CD4-positive, alpha-beta T cell (primary cell): ENCODE data around the gene SF3B4. TPM values are rescaled to one million over a fixed set of nuclear protein-coding genes. Genes with fewer than 3 reads are reported as not detected.

Experiments
- ATAC-seq: fragments of 200-7000 bp; cut with Tn5 transposase; one replicate; pipeline ENCODE4 v1.10.0; 2022; ENCODE audit warnings: mild to moderate bottlenecking; ENCODE audit not compliant: poor library complexity
- CTCF ChIA-PET: fragments of 350-600 bp; sonication (Branson Sonifier 250); formaldehyde crosslinking; loops from one replicate; lab custom pipeline; 2021; ENCODE audit warnings: antibody characterized with exemption, inconsistent platforms; lab: Charles Lee
- POLR2A ChIA-PET: fragments of 350-600 bp; sonication (Branson Sonifier 250); formaldehyde crosslinking; loops from one replicate; lab custom pipeline; 2021; ENCODE audit warnings: antibody characterized with exemption, inconsistent platforms; lab: Charles Lee
- DNase-seq, 14 experiments: peaks; one replicate each; pipeline ENCODE4 v3.0.0-alpha.2; 2013 to 2020; ENCODE audit warnings: mixed read lengths in 2 of 14
- H3K27ac ChIP-seq, 2 donors: one replicate each; pipeline versions ENCODE4 v1.5.1 to v1.7.0; 2013; ENCODE audit warnings: low read length in 2 of 2, low read depth in 1 of 2, mild to moderate bottlenecking in 1 of 2
- H3K27me3 ChIP-seq, 2 experiments: 1 replicate in 1 of 2; 2 replicates in 1 of 2; pipeline versions ENCODE4 v1.6.1 to v1.7.0; 2013; ENCODE audit warnings: low read length in 2 of 2, control low read depth in 1 of 2, mild to moderate bottlenecking in 1 of 2, moderate library complexity in 1 of 2; ENCODE audit not compliant: insufficient read depth in 2 of 2, control insufficient read depth in 1 of 2
- H3K36me3 ChIP-seq: one replicate; pipeline ENCODE4 v1.6.1; 2013; ENCODE audit warnings: low read length, control low read depth; ENCODE audit not compliant: insufficient read depth
- H3K4me1 ChIP-seq: one replicate; pipeline ENCODE4 v1.6.1; 2013; ENCODE audit warnings: low read length, control low read depth; ENCODE audit not compliant: insufficient read depth
- H3K4me3 ChIP-seq: one replicate; pipeline ENCODE4 v1.5.1; 2013; ENCODE audit warnings: mild to moderate bottlenecking, low read length, moderate library complexity
- H3K9me3 ChIP-seq, 2 experiments: 1 replicate in 1 of 2; 2 replicates in 1 of 2; pipeline versions ENCODE4 v1.6.1 to v1.7.0; 2013; ENCODE audit warnings: low read length in 2 of 2, mild to moderate bottlenecking in 2 of 2, control low read depth in 1 of 2, moderate library complexity in 1 of 2; ENCODE audit not compliant: control insufficient read depth in 1 of 2, insufficient read depth in 1 of 2
- H3K27ac Mint-ChIP-seq: one replicate; pipeline ENCODE4 v1.8.0; 2020; ENCODE audit warnings: mixed read lengths
- H3K27me3 Mint-ChIP-seq: one replicate; pipeline ENCODE4 v1.8.0; 2021; ENCODE audit warnings: mixed read lengths
- H3K36me3 Mint-ChIP-seq: one replicate; pipeline ENCODE4 v1.8.0; 2021; ENCODE audit warnings: low read depth, mixed read lengths
- H3K4me1 Mint-ChIP-seq: one replicate; pipeline ENCODE4 v1.8.0; 2021; ENCODE audit warnings: low read depth, mixed read lengths
- H3K4me3 Mint-ChIP-seq: one replicate; pipeline ENCODE4 v1.8.0; 2020; ENCODE audit warnings: mild to moderate bottlenecking, mixed read lengths
- H3K9me3 Mint-ChIP-seq: one replicate; pipeline ENCODE4 v1.8.0; 2020; ENCODE audit warnings: mixed read lengths
- CTCF ChIP-seq: fragments of 200-600 bp; IDR thresholded peaks from one replicate; pipeline ENCODE4 v1.8.0; 2022; ENCODE audit warnings: antibody characterized with exemption, mild to moderate bottlenecking
- intact Hi-C, 2 experiments: fragments of 100-400 bp; cut with DNase I in 1 of 2; cut with micrococcal nuclease in 1 of 2; formaldehyde crosslinking; loops; one replicate each; pipeline versions ENCODE4 v1.15.1 to v1.9.0; 2023 to 2025; cut with DNase I, micrococcal nuclease
- polyA plus RNA-seq, 2 donors: library from polyadenylated mRNA; unstranded; fragments of 120-200 nt; gene quantifications; one replicate each; pipeline ENCODE4 v1.2.1, GENCODE V29; 2013
- total RNA-seq, 174 experiments: library from RNA in 2 of 174; stranded (reverse) in 2 of 174; gene quantifications; one replicate each; pipeline ENCODE4 v1.2.3 and lab custom pipeline; 2021 to 2026

The SF3B4 gene
- total RNA-seq (10 to 100 TPM; 38.0 to 38.6 TPM), total RNA-seq (lab: John Stamatoyannopoulos, UW) (13.3 to 80.1 (median 30.6) reads per million in 172 experiments)
- 36.3 TPM for polyA plus RNA-seq (2013, experiment 1 of 2)
- polyA plus RNA-seq (2013, experiment 2 of 2): 43.5 TPM

GRCh38 chr1:149927563-149928400 is at the start of gene SF3B4:
Gene SF3B4, minus strand, starts transcription at chr1:149927803. Its CDS starts 44 bp downstream, at chr1:149927759.
- H3K4me1 ChIP-seq: peaks cover 28% of the 10 kb centered on the region

GRCh38 chr1:149977345-149977744 is 49.7 kb upstream of the SF3B4 start:
- H3K27ac ChIP-seq: no peak overlapping the region
- H3K4me3 Mint-ChIP-seq: no peak overlapping the region
- H3K9me3 ChIP-seq: no peaks in the 10 kb centered on the region
- no peaks in the 10 kb centered on the region for H3K27me3 Mint-ChIP-seq
- no peak overlapping the region for H3K27ac Mint-ChIP-seq
- no peak for TF ChIP-seq CTCF
- no peaks in the 10 kb centered on the region for H3K9me3 Mint-ChIP-seq
- no peaks in the 10 kb centered on the region for H3K4me1 ChIP-seq
- peaks cover 36% of the 10 kb centered on the region for H3K36me3 Mint-ChIP-seq
- ATAC-seq: no peak
- no peaks in the 10 kb centered on the region for H3K27me3 ChIP-seq
- peaks cover 17% of the 10 kb centered on the region for H3K4me1 Mint-ChIP-seq
- ChIA-PET POLR2A (no interaction called here), CTCF (no interaction called here)
- DNase-seq: no peak
- H3K36me3 ChIP-seq: peaks cover 18% of the 10 kb centered on the region
- intact Hi-C loops: no loop called here
- H3K4me3 ChIP-seq: no peak overlapping the region

More at GRCh38 chr1:149927563-149928400, at the start of gene SF3B4:
- peaks cover 41% of the 10 kb centered on the region for H3K36me3 ChIP-seq
- no peaks in the 10 kb centered on the region for H3K27me3 ChIP-seq
- no peaks in the 10 kb centered on the region for H3K9me3 Mint-ChIP-seq
- peaks cover 55% of the 10 kb centered on the region for H3K36me3 Mint-ChIP-seq
- peak within 1 kb of the TSS; percentile 87 to 93 for H3K27ac ChIP-seq
- TF ChIP-seq CTCF: no peak
- peaks cover 47% of the 10 kb centered on the region for H3K4me1 Mint-ChIP-seq
- intact Hi-C loops: loop anchor here (1.0 to 2.0 kb wide), 4 partner anchors 28 to 39 kb away; partner anchors contain the start of gene BOLA1 (in 2 of the 2)
- CTCF ChIA-PET: no interaction called here
- H3K27ac Mint-ChIP-seq: peak within 1 kb of the TSS; percentile 99
- H3K4me3 ChIP-seq: peak within 1 kb of the TSS; percentile 94
- H3K27me3 Mint-ChIP-seq: peaks cover 8% of the 10 kb centered on the region
- H3K4me3 Mint-ChIP-seq: peak within 1 kb of the TSS; percentile 98
- POLR2A ChIA-PET: interaction anchor here (0.6 to 3.2 kb wide), 16 partner anchors 10 to 436 kb away, joined by 3 to 139 read pairs (median 3); partner anchors contain the start of genes BOLA1, OTUD7B, PLEKHO1 and RPRD2
- peak; percentile 93 to 98 (median 94) for DNase-seq
- no peaks in the 10 kb centered on the region for H3K9me3 ChIP-seq
- ATAC-seq: peak; percentile 91

GRCh38 chr1:149972547-149972946 is 44.9 kb upstream of the SF3B4 start:
- Mint-ChIP-seq H3K27ac (no peak overlapping the region), H3K4me1 (no peaks in the 10 kb centered on the region), H3K36me3 (peaks cover 56% of the 10 kb centered on the region), H3K27me3 (no peaks in the 10 kb centered on the region), H3K9me3 (no peaks in the 10 kb centered on the region), H3K4me3 (no peak overlapping the region)
- intact Hi-C loops: no loop called here
- Histone ChIP-seq H3K4me3 (no peak overlapping the region), H3K4me1 (no peaks in the 10 kb centered on the region), H3K27ac (no peak overlapping the region), H3K9me3 (no peaks in the 10 kb centered on the region), H3K36me3 (peaks cover 39% of the 10 kb centered on the region), H3K27me3 (no peaks in the 10 kb centered on the region)
- ChIA-PET POLR2A (no interaction called here), CTCF (no interaction called here)
- no peak for TF ChIP-seq CTCF
- DNase-seq (no peak), ATAC-seq (no peak)
